COLO668 (cell line): ENCODE data around the gene CAPN2.

ENCODE experiments used
- DNase-seq: peaks from one replicate; lab custom pipeline; 2025; ENCODE audit not compliant: unreplicated experiment; lab: John Stamatoyannopoulos, UW

Gene CAPN2

DNA sequence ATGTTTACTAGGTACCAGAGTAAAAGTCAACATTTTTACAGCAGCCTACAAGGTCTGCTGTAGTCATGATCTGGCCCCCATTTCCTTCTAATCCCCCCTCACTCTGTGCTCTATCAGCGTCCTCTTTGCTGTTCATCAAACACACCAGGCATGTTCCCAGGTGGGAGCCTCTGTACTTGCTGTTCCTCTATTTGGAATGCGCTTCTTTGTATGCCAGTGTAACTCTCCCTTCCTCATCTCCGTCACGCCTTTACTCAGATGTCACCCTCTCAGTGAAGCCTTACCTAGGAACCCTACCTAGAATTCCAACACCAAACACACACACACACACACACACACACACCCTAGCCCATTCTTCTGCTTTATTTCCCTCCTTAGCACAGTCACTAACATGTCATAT lies 112.4 kb downstream of the CAPN2 start:
- no peak for DNase-seq
